CD4-positive, CD25-positive, alpha-beta regulatory T cell (primary cell): ENCODE results near the gene ELMO3. TPM values are rescaled to one million over a fixed set of nuclear protein-coding genes. Genes with fewer than 3 reads are reported as not detected.

Experiments
- ATAC-seq, 2 donors: fragments of 150-1000 bp; cut with Tn5 transposase; one replicate each; pipeline ENCODE4 v1.10.0; 2021; ENCODE audit warnings: low read depth in 2 of 2, moderate number of reproducible peaks in 2 of 2, moderate library complexity in 1 of 2
- DNase-seq, 3 donors: peaks; one replicate each; pipeline versions ENCODE4 v3.0.0 to v3.0.0-alpha.2; 2012 to 2022; ENCODE audit warnings: mixed read lengths in 1 of 3
- H3K27ac ChIP-seq: one replicate; pipeline ENCODE4 v1.7.0; 2013; ENCODE audit warnings: mild to moderate bottlenecking, low read length; ENCODE audit not compliant: insufficient read depth, poor library complexity, severe bottlenecking
- H3K27me3 ChIP-seq: one replicate; pipeline ENCODE4 v1.7.0; 2013; ENCODE audit warnings: low read length; ENCODE audit not compliant: control insufficient read depth, insufficient read depth
- H3K36me3 ChIP-seq: one replicate; pipeline ENCODE4 v1.7.0; 2013; ENCODE audit warnings: mild to moderate bottlenecking, low read length, moderate library complexity; ENCODE audit not compliant: control insufficient read depth, insufficient read depth
- H3K4me1 ChIP-seq: 2 replicates; pipeline ENCODE4 v1.7.0; 2013; ENCODE audit warnings: mild to moderate bottlenecking, low read length; ENCODE audit not compliant: insufficient read depth, control insufficient read depth, poor library complexity, severe bottlenecking
- H3K4me3 ChIP-seq: one replicate; pipeline ENCODE4 v1.7.0; 2013; ENCODE audit warnings: low read depth, mild to moderate bottlenecking, low read length, moderate library complexity
- H3K9me3 ChIP-seq, 2 experiments: 1 replicate in 1 of 2; 2 replicates in 1 of 2; pipeline ENCODE4 v1.7.0; 2013; ENCODE audit warnings: low read length in 2 of 2, mild to moderate bottlenecking in 1 of 2, moderate library complexity in 1 of 2; ENCODE audit not compliant: control insufficient read depth in 2 of 2
- H3K27ac Mint-ChIP-seq, 3 donors: one replicate each; pipeline ENCODE4 v1.8.0; 2020 to 2022; ENCODE audit warnings: mild to moderate bottlenecking in 3 of 3, mixed read lengths in 3 of 3, moderate library complexity in 2 of 3
- H3K27me3 Mint-ChIP-seq: one replicate; pipeline ENCODE4 v1.8.0; 2022; ENCODE audit warnings: mild to moderate bottlenecking, mixed read lengths
- H3K36me3 Mint-ChIP-seq: one replicate; pipeline ENCODE4 v1.8.0; 2020; ENCODE audit warnings: mixed read lengths
- H3K4me1 Mint-ChIP-seq, 4 donors: one replicate each; pipeline ENCODE4 v1.8.0; 2020 to 2022; ENCODE audit warnings: mixed read lengths in 4 of 4, mild to moderate bottlenecking in 1 of 4
- H3K4me3 Mint-ChIP-seq, 4 donors: one replicate each; pipeline ENCODE4 v1.8.0; 2020 to 2022; ENCODE audit warnings: mild to moderate bottlenecking in 4 of 4, mixed read lengths in 4 of 4, moderate library complexity in 3 of 4
- H3K9me3 Mint-ChIP-seq, 7 donors: one replicate each; pipeline ENCODE4 v1.8.0; 2020 to 2022; ENCODE audit warnings: mixed read lengths in 7 of 7, mild to moderate bottlenecking in 3 of 7, moderate library complexity in 2 of 7
- polyA plus RNA-seq, 4 donors: library from polyadenylated mRNA; unstranded; fragments of 300-500 nt; fragmentation: Illumina TruSeq; gene quantifications; one replicate each; pipeline ENCODE4 v1.2.3, GENCODE V29; 2021
- total RNA-seq: library from RNA; stranded (reverse); gene quantifications from one replicate; pipeline ENCODE4 v1.2.3, GENCODE V29; 2022

ELMO3 gene
- total and polyA plus RNA-seq, 5 donors from 2014 or later = 0.09 to 2.2 TPM; not detected in 3

DNA sequence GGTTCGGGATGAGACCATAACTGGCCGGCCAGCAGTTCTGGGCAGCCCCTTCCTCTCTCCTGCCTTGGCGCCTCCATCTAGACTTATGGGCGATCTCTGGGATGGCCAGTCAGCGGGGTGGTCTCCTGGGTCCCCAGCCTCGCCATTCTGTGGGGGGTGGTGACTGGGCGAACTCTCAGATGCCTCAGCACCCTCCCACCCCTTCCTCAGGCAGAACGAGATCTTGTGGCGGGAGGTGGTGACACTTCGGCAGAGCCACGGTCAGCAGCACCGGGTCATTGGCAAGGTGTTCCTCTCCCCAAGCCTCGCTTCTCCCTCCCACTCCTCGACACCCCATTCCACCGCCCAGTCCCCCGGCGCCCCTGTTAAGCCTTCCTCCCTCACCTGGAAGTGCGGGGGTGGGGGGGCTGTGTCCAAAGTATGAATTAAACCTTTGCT is 32.8 kb upstream of the ELMO3 start:
- H3K9me3 Mint-ChIP-seq = peaks cover 0 to 2% (median 0%) of the 10 kb centered on the region in 7 donors
- Histone ChIP-seq H3K27me3 (peaks cover 14% of the 10 kb centered on the region), H3K27ac (no peak overlapping the region), H3K36me3 (no peaks in the 10 kb centered on the region), H3K4me1 (peaks cover 52% of the 10 kb centered on the region), H3K4me3 (no peak overlapping the region), H3K9me3 (no peaks in the 10 kb centered on the region)
- no peak overlapping the region for H3K27ac Mint-ChIP-seq
- ATAC-seq (no peak), DNase-seq (no peak)
- no peaks in the 10 kb centered on the region for H3K36me3 Mint-ChIP-seq
- H3K27me3 Mint-ChIP-seq = peaks cover 76% of the 10 kb centered on the region
- H3K4me1 Mint-ChIP-seq = peaks cover 4 to 40% (median 12%) of the 10 kb centered on the region in 4 donors
- peak overlapping the region in 1 of 4 donors; percentile 24 for H3K4me3 Mint-ChIP-seq

DNA sequence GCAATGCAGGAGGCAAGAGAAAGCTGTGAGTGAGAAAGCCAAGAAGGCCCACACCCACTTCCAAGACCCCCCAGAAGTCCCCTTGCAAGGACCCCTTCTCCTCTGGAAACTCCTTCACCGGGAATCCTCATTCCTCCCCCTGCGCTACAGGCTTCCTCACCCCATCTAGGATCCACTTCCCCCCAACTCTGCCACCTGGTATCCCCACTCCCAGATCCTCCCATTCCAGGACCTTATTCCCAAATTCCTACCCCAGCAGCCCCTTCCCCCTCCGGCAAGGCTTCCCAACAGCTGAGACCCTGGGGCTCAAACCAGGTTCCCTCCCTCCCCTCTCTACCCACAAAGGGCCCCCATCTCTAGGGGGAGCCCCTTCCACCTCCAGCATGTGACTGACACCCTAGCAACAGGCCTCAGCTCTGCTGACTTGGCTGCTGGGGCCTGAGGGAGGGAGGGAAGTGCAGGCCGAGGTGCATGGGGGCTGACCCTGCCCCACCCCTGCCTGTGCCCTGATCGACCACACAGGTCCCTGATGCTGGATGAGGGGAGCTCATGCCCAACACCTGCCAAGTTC is 32.2 kb upstream of the ELMO3 start:
- no peaks in the 10 kb centered on the region for H3K9me3 ChIP-seq
- H3K27me3 ChIP-seq = peaks cover 19% of the 10 kb centered on the region
- Mint-ChIP-seq H3K4me3 (peak overlapping the region in 1 of 4 donors; percentile 24), H3K27me3 (peaks cover 80% of the 10 kb centered on the region), H3K9me3 (peaks cover 0 to 2% (median 0%) of the 10 kb centered on the region in 7 donors), H3K27ac (peak overlapping the region in 1 of 3 donors; percentile 48), H3K4me1 (peaks cover 4 to 37% (median 11%) of the 10 kb centered on the region in 4 donors), H3K36me3 (no peaks in the 10 kb centered on the region)
- H3K27ac ChIP-seq = no peak overlapping the region
- no peaks in the 10 kb centered on the region for H3K36me3 ChIP-seq
- ATAC-seq (no peak), DNase-seq (no peak)
- H3K4me3 ChIP-seq = no peak overlapping the region
- H3K4me1 ChIP-seq = peaks cover 52% of the 10 kb centered on the region

DNA sequence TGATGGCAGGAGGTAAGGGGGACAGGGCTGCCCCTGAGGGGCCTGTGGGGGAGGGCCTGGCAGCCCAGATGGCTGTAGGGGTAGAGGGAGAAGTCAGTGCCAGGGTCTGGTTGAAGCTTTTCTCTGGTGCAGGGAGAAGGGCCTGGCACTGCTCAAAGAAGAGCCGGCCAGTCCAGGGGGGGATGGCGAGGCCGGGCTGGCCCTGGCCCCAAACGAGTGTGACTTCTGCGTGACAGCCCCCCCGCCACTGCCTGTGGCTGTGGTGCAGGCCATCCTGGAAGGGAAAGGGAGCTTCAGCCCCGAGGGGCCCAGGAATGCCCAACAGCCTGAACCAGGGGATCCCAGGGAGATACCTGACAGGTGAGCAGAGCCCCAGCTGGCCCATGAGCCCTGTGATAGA is 31.3 kb upstream of the ELMO3 start:
- Mint-ChIP-seq H3K4me3 (peak overlapping the region in 2 of 4 donors; percentile 5 to 68), H3K27me3 (peaks cover 78% of the 10 kb centered on the region), H3K36me3 (no peaks in the 10 kb centered on the region), H3K27ac (no peak overlapping the region), H3K4me1 (peaks cover 0 to 30% (median 8%) of the 10 kb centered on the region in 4 donors), H3K9me3 (peaks cover 0 to 2% (median 0%) of the 10 kb centered on the region in 7 donors)
- Histone ChIP-seq H3K9me3 (no peaks in the 10 kb centered on the region), H3K27me3 (peaks cover 20% of the 10 kb centered on the region), H3K27ac (no peak overlapping the region), H3K36me3 (no peaks in the 10 kb centered on the region), H3K4me3 (no peak overlapping the region), H3K4me1 (peaks cover 50% of the 10 kb centered on the region)
- ATAC-seq (no peak), DNase-seq (no peak)

DNA sequence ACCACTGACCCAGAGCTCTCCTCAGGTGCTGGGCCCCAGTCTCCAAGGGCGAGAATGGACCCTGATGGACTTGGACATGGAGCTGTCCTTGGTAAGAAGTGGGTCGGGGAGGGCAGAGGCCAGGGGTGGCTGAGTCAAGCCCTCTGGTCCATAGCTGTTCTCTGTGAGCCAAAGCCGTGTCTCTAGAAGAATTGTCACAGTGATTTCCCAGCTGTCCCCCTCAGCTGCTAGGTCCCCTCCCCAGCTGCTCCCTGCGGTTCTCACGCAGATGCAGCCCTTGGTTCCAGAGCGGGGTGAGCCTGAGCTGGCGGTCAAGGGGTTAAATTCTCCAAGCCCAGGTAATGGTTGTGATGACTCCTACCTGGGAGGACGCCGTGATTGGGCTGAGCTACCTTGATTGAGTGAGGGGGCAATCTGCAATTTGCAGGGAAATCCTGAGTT is 29.9 kb upstream of the ELMO3 start:
- peaks cover 43% of the 10 kb centered on the region for H3K4me1 ChIP-seq
- Mint-ChIP-seq H3K27me3 (peaks cover 84% of the 10 kb centered on the region), H3K9me3 (peaks cover 0 to 2% (median 0%) of the 10 kb centered on the region in 7 donors), H3K4me1 (peaks cover 5 to 36% (median 15%) of the 10 kb centered on the region in 4 donors), H3K36me3 (no peaks in the 10 kb centered on the region), H3K4me3 (peak overlapping the region in 1 of 4 donors; percentile 38), H3K27ac (no peak overlapping the region)
- H3K27me3 ChIP-seq = peaks cover 28% of the 10 kb centered on the region
- H3K36me3 ChIP-seq = no peaks in the 10 kb centered on the region
- no peak overlapping the region for H3K27ac ChIP-seq
- no peak for ATAC-seq
- DNase-seq = no peak
- H3K9me3 ChIP-seq = no peaks in the 10 kb centered on the region
- no peak overlapping the region for H3K4me3 ChIP-seq

DNA sequence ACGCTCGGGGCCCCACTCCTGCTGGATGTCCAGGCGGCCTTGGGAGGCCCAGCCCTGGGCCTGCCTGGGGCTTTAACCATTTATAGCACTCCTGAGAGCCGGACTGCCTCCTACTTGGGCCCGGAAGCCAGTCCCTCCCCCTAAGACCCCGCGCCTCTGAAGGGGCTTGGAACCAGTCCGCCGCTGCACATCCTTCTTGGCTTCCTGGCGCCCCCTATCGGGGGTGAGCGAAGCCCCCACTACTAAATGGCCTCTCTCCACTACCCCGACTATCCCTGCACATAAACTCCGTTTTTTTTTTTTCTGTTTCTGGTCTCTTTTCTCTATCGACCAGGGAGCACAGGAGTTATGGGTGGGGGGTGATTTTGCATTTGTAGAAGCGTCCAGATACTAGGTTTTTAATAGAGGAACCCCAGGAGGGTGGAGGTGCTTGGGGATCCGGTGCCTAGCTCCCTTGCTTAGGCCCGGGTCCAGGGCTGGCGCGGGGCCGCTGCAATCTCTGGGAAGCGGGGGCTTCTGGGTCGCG is 29.2 kb upstream of the ELMO3 start:
- H3K9me3 ChIP-seq = no peaks in the 10 kb centered on the region
- H3K4me3 Mint-ChIP-seq = peak overlapping the region in 3 of 4 donors; percentile 3 to 38 (median 5)
- H3K27me3 ChIP-seq = peaks cover 28% of the 10 kb centered on the region
- H3K27me3 Mint-ChIP-seq = peaks cover 79% of the 10 kb centered on the region
- peaks cover 44% of the 10 kb centered on the region for H3K4me1 ChIP-seq
- no peaks in the 10 kb centered on the region for H3K36me3 Mint-ChIP-seq
- H3K9me3 Mint-ChIP-seq = peaks cover 0 to 2% (median 0%) of the 10 kb centered on the region in 7 donors
- H3K4me3 ChIP-seq = no peak overlapping the region
- H3K27ac Mint-ChIP-seq = no peak overlapping the region
- DNase-seq = peak in 1 of 3 donors; percentile 44
- H3K36me3 ChIP-seq = no peaks in the 10 kb centered on the region
- peaks cover 5 to 34% (median 15%) of the 10 kb centered on the region in 4 donors for H3K4me1 Mint-ChIP-seq
- no peak overlapping the region for H3K27ac ChIP-seq
- no peak for ATAC-seq

DNA sequence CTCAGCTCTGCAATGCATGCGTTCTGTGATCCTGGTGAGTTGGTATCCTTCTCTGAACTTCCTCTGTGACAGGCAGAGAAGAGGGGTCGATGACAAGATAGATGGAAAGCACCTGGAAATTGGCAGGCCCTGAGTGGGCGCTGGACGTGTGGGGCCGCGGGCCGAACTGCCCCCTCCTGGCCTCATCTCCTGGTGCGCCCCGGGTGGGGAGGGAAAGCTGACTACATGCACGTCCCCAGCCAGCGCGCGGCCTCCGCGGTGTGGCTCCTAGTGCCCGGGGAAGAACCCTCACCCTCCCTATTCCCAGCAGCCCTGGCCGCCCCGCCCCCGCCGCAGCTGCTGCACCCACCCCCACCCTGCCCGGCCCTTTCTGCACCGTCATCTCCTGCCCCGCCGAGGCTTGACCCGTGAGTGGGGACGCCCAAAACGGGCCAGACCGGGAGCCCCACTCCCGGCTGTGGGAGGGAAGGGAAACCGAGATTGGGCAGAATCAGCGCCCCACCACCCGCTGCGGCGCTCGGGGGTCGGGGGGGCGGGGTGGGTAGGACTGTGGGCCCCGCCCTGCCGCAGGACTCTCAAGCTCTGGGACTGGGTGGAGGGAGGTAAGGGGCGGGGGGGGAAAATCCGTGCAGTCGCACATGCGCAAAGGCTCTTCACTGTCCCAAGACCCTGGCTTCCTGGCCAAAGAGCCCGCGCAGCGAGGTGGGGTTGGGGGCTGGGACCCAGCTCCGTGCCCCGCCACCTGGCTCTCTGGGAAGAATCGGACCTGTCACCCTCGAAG is 28.6 kb upstream of the ELMO3 start, which contains the start of gene NOL3:
Gene NOL3, plus strand, starts transcription at position 371 of the 781 bp plus-strand sequence.
- peaks cover 0 to 2% (median 0%) of the 10 kb centered on the region in 7 donors for H3K9me3 Mint-ChIP-seq
- DNase-seq (peak in 1 of 3 donors; percentile 62), ATAC-seq (no peak)
- Histone ChIP-seq H3K4me3 (no peak within 1 kb of the TSS), H3K36me3 (no peaks in the 10 kb centered on the region), H3K4me1 (peaks cover 40% of the 10 kb centered on the region), H3K9me3 (no peaks in the 10 kb centered on the region), H3K27ac (no peak within 1 kb of the TSS), H3K27me3 (peaks cover 28% of the 10 kb centered on the region)
- no peaks in the 10 kb centered on the region for H3K36me3 Mint-ChIP-seq
- peaks cover 5 to 31% (median 14%) of the 10 kb centered on the region in 4 donors for H3K4me1 Mint-ChIP-seq
- peak within 1 kb of the TSS; percentile 5 to 38 (median 10) for H3K4me3 Mint-ChIP-seq
- H3K27me3 Mint-ChIP-seq = peaks cover 75% of the 10 kb centered on the region
- H3K27ac Mint-ChIP-seq = peak within 1 kb of the TSS in 1 of 3 donors; percentile 26

DNA sequence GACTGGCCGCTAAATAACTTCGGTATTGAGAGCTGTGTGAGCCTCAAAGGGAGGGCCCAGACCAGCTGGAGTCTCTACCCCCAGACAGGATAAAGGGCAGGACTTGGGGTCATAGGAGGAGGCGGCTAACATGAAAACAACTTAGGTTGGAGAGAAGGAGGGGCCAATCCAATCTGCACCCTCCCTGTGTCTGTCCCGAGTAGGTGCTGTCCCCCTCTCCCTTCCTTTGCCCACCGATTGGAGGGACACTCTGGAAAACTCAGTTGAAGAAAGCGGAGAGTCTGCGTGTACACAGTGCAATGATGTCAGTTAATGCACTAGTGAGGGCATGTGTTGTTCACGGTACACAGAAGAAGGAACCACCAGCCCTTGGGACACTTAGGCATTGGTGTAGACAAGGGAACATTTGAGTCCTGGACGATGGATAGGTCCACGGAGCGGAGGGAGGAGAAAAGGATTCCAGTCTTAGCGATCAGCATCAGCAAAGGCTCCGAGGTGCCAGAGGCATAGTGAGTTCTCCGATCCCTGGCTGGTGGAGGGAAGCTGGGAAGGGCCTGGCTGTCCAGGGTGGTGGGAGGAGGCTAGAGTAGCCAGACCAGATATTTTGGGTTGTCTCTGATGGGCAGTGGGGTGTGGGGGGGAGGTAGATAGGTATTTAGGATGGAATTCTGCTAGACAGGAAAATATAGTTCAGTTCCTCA is 27.8 kb upstream of the ELMO3 start:
- H3K27me3 Mint-ChIP-seq = peaks cover 80% of the 10 kb centered on the region
- H3K36me3 ChIP-seq = no peaks in the 10 kb centered on the region
- H3K4me3 Mint-ChIP-seq = peak overlapping the region in 1 of 4 donors; percentile 6
- DNase-seq (no peak), ATAC-seq (no peak)
- peaks cover 32% of the 10 kb centered on the region for H3K4me1 ChIP-seq
- H3K36me3 Mint-ChIP-seq = no peaks in the 10 kb centered on the region
- H3K27ac Mint-ChIP-seq = peak overlapping the region in 1 of 3 donors; percentile 26
- peaks cover 5 to 30% (median 15%) of the 10 kb centered on the region in 4 donors for H3K4me1 Mint-ChIP-seq
- peaks cover 0 to 2% (median 0%) of the 10 kb centered on the region in 7 donors for H3K9me3 Mint-ChIP-seq
- peaks cover 28% of the 10 kb centered on the region for H3K27me3 ChIP-seq
- no peak overlapping the region for H3K4me3 ChIP-seq
- no peaks in the 10 kb centered on the region for H3K9me3 ChIP-seq
- no peak overlapping the region for H3K27ac ChIP-seq
